Colonic mucosa (tissue), 4 donors: ENCODE results near the gene SINHCAF. TPM values are rescaled to one million over a fixed set of nuclear protein-coding genes. Genes with fewer than 3 reads are reported as not detected.
A peak's percentile ranks its signal among the peaks of the same experiment; 100 is the strongest.

Source experiments
- DNase-seq: peaks from one replicate; pipeline ENCODE4 v3.0.0-alpha.2; 2020
- H3K27ac ChIP-seq: fragments of 200-600 bp; one replicate; pipeline ENCODE4 v1.8.0; 2021
- H3K27me3 ChIP-seq: fragments of 200-600 bp; one replicate; pipeline ENCODE4 v1.8.0; 2021
- H3K36me3 ChIP-seq: fragments of 200-600 bp; one replicate; pipeline ENCODE4 v1.8.0; 2021
- H3K4me1 ChIP-seq: fragments of 200-600 bp; one replicate; pipeline ENCODE4 v1.8.0; 2021; ENCODE audit warnings: mild to moderate bottlenecking
- H3K4me3 ChIP-seq: fragments of 200-600 bp; one replicate; pipeline ENCODE4 v1.8.0; 2021
- H3K9ac ChIP-seq, 2 donors: one replicate each; pipeline ENCODE4 v1.7.0; 2013; ENCODE audit warnings: control low read depth in 2 of 2, low read depth in 2 of 2, low read length in 2 of 2
- H3K9me3 ChIP-seq: fragments of 200-600 bp; one replicate; pipeline ENCODE4 v1.8.0; 2021
- CTCF ChIP-seq: fragments of 200-600 bp; IDR thresholded peaks from one replicate; pipeline ENCODE4 v1.8.0; 2022; ENCODE audit warnings: antibody characterized with exemption, mild to moderate bottlenecking
- intact Hi-C: fragments of 100-400 bp; cut with DNase I; formaldehyde crosslinking; loops from one replicate; pipeline ENCODE4 v1.14.1; 2022
- total RNA-seq, 2 donors: library from RNA; stranded (reverse); fragmentation: NEBNext Ultra II Directional in 1 of 2; extraction: Animal tissue kit (Norgen Biotek cat#: 25700) in 1 of 2; gene quantifications; one replicate each; pipeline ENCODE4 v1.2.1, GENCODE V29; 2021
- donor health status: healthy.
- donor health status: DM: no; HTN: no; CAD: no.
- donor health status: DM: no; HTN: no; CAD: no.

The SINHCAF gene
- total RNA-seq, 2 donors from 2014 or later: 58.9 to 107 TPM

GRCh38 chr12:31236998-31237637 is 88.8 kb downstream of the SINHCAF start:
- Histone ChIP-seq H3K4me1 (no peaks in the 10 kb centered on the region), H3K27ac (no peak overlapping the region), H3K9ac (peak overlapping the region in 1 of 2 donors; percentile 31), H3K9me3 (no peaks in the 10 kb centered on the region), H3K36me3 (no peaks in the 10 kb centered on the region), H3K27me3 (no peaks in the 10 kb centered on the region), H3K4me3 (no peak overlapping the region)
- no peak for TF ChIP-seq CTCF
- peak; percentile 9 for DNase-seq
- intact Hi-C loops: loop anchor here (5.0 kb wide), 1 partner anchor 390 kb away; no protein-coding TSS in a partner anchor

- TF ChIP-seq CTCF: no peak
- H3K27me3 ChIP-seq: no peaks in the 10 kb centered on the region
- H3K4me3 ChIP-seq: no peak overlapping the region
- H3K9me3 ChIP-seq: no peaks in the 10 kb centered on the region
- H3K9ac ChIP-seq: no peak overlapping the region
- H3K27ac ChIP-seq: no peak overlapping the region
- intact Hi-C loops: loop anchor here (5.0 kb wide), 1 partner anchor 389 kb away; no protein-coding TSS in a partner anchor
- peak; percentile 14 for DNase-seq
- no peaks in the 10 kb centered on the region for H3K4me1 ChIP-seq
- no peaks in the 10 kb centered on the region for H3K36me3 ChIP-seq
These were observed 90.0 kb downstream of the SINHCAF start for GRCh38 chr12:31235868-31236395.

GRCh38 chr12:31234955-31235867 is 90.7 kb downstream of the SINHCAF start:
- Histone ChIP-seq H3K9ac (no peak overlapping the region), H3K36me3 (no peaks in the 10 kb centered on the region), H3K4me3 (no peak overlapping the region), H3K27me3 (no peaks in the 10 kb centered on the region), H3K27ac (no peak overlapping the region), H3K9me3 (no peaks in the 10 kb centered on the region), H3K4me1 (no peaks in the 10 kb centered on the region)
- peak; percentile 43 for TF ChIP-seq CTCF
- intact Hi-C loops: loop anchor here (5.0 kb wide), 1 partner anchor 388 kb away; no protein-coding TSS in a partner anchor
- DNase-seq: peak; percentile 24

GRCh38 chr12:31234053-31234840 is 91.7 kb downstream of the SINHCAF start:
- Histone ChIP-seq H3K9me3 (no peaks in the 10 kb centered on the region), H3K27me3 (no peaks in the 10 kb centered on the region), H3K27ac (no peak overlapping the region), H3K4me1 (no peaks in the 10 kb centered on the region), H3K4me3 (no peak overlapping the region), H3K9ac (no peak overlapping the region), H3K36me3 (no peaks in the 10 kb centered on the region)
- no peak for TF ChIP-seq CTCF
- intact Hi-C loops: no loop called here
- DNase-seq: peak; percentile 12
